PC-3 (cell line): ENCODE measurements around the gene PIEZO2. TPM values are rescaled to one million over a fixed set of nuclear protein-coding genes. Genes with fewer than 3 reads are reported as not detected.

Experiments
- ATAC-seq: fragments of 200-7000 bp; cut with Tn5 transposase; 2 replicates; pipeline ENCODE4 v1.9.1; 2020; ENCODE audit warnings: mild to moderate bottlenecking, moderate library complexity
- BruUV-seq: library from RNA; stranded (reverse); fragments of 400-500 nt; replicated peaks from 2 replicates; lab custom pipeline; 2021; lab: Mats Ljungman, UMichigan
- CTCF ChIA-PET: fragments of 300-600 bp; sonication (Branson Sonifier 250); formaldehyde crosslinking; loops from one replicate; lab custom pipeline; 2022; ENCODE audit warnings: antibody characterized with exemption; lab: Charles Lee
- POLR2A ChIA-PET: fragments of 300-600 bp; sonication (Branson Sonifier 250); formaldehyde crosslinking; loops from one replicate; lab custom pipeline; 2022; ENCODE audit warnings: antibody characterized with exemption; ENCODE audit not compliant: unreplicated experiment; lab: Charles Lee
- DNase-seq: peaks from one replicate; pipeline ENCODE4 v3.0.0-alpha.2; 2015
- H2AFZ ChIP-seq: fragments of 300-600 bp; sonication (generic); 2 replicates; pipeline ENCODE4 v1.6.0; 2016; ENCODE audit warnings: antibody characterized with exemption, low read length
- H3F3A ChIP-seq: fragments of 300-600 bp; sonication (generic); one replicate; pipeline ENCODE4 v1.6.0; 2017; ENCODE audit warnings: antibody characterized with exemption, low read length, control low read depth, mild to moderate bottlenecking; ENCODE audit not compliant: unreplicated experiment
- H3K27ac ChIP-seq: fragments of 300-600 bp; sonication (generic); 2 replicates; pipeline ENCODE4 v1.5.1; 2016; ENCODE audit warnings: mild to moderate bottlenecking, low read length
- H3K27me3 ChIP-seq: fragments of 300-600 bp; sonication (generic); 2 replicates; pipeline ENCODE4 v1.6.1; 2016; ENCODE audit warnings: low read length, mixed read lengths
- H3K36me3 ChIP-seq: fragments of 300-600 bp; sonication (generic); 2 replicates; pipeline ENCODE4 v1.6.1; 2016; ENCODE audit warnings: low read depth, mixed run types, low read length, mixed read lengths
- H3K4me1 ChIP-seq: fragments of 300-600 bp; sonication (generic); 2 replicates; pipeline ENCODE4 v1.5.1; 2016; ENCODE audit warnings: low read length; ENCODE audit not compliant: insufficient read depth
- H3K4me2 ChIP-seq: fragments of 300-600 bp; sonication (generic); 2 replicates; pipeline ENCODE4 v1.6.0; 2016; ENCODE audit warnings: low read length
- H3K4me3 ChIP-seq: fragments of 300-600 bp; sonication (generic); 2 replicates; pipeline ENCODE4 v1.5.1; 2016; ENCODE audit warnings: mild to moderate bottlenecking, low read length, mixed read lengths
- H3K79me2 ChIP-seq: fragments of 300-600 bp; sonication (generic); 2 replicates; pipeline ENCODE4 v1.6.1; 2017; ENCODE audit warnings: low read length, mixed read lengths
- H3K9ac ChIP-seq: fragments of 300-600 bp; sonication (generic); 2 replicates; pipeline ENCODE4 v1.6.0; 2016; ENCODE audit warnings: mild to moderate bottlenecking, low read length
- H3K9me2 ChIP-seq: fragments of 300-600 bp; sonication (generic); replicated peaks from 2 replicates; pipeline ENCODE4 v1.6.1; 2016; ENCODE audit warnings: mixed run types, low read length, mixed read lengths
- H3K9me3 ChIP-seq: fragments of 300-600 bp; sonication (generic); 2 replicates; pipeline ENCODE4 v1.6.1; 2016; ENCODE audit warnings: low read length, mixed read lengths
- H4K20me1 ChIP-seq: fragments of 300-600 bp; sonication (generic); 2 replicates; pipeline ENCODE4 v1.6.1; 2016; ENCODE audit warnings: low read length, mixed read lengths
- CTCF ChIP-seq: fragments of 300-600 bp; sonication (generic); conservative IDR thresholded peaks from 2 replicates; pipeline ENCODE4 v1.5.1; 2017; ENCODE audit warnings: antibody characterized with exemption, low read depth, mild to moderate bottlenecking, low read length
- EZH2 ChIP-seq: fragments of 300-600 bp; sonication (generic); IDR thresholded peaks from one replicate; pipeline ENCODE4 v1.6.1; 2017; ENCODE audit warnings: antibody characterized with exemption, mild to moderate bottlenecking, low read length; ENCODE audit not compliant: unreplicated experiment
- EZH2phosphoT487 ChIP-seq: fragments of 300-600 bp; sonication (generic); IDR thresholded peaks from 2 replicates; pipeline ENCODE4 v1.6.1; 2018; ENCODE audit warnings: mild to moderate bottlenecking, antibody characterized with exemption, low read length, borderline replicate concordance
- intact Hi-C: fragments of 100-400 bp; cut with micrococcal nuclease; formaldehyde crosslinking; loops from 2 replicates; pipeline ENCODE4 v1.9.0; 2023
- total RNA-seq: library from RNA; depleted of rRNA; stranded (reverse); fragments of >200 nt; gene quantifications from 2 replicates; pipeline ENCODE4 v1.2.3, GENCODE V29; 2014

The PIEZO2 gene
- total RNA-seq, 1 experiment from 2014 or later = not detected

- no peak overlapping the region for H2AFZ ChIP-seq
- POLR2A ChIA-PET = no interaction called here
- TF ChIP-seq CTCF = no peak
These were observed 241.6 kb downstream of the PIEZO2 start for GRCh38 chr18:10907749-10908148.

GRCh38 chr18:10901329-10901728 lies 248.0 kb downstream of the PIEZO2 start:
- Histone ChIP-seq H3K27me3 (peaks cover 52% of the 10 kb centered on the region), H3K4me3 (no peak overlapping the region), H3K36me3 (no peaks in the 10 kb centered on the region), H3K9me3 (no peaks in the 10 kb centered on the region), H3F3A (no peaks in the 10 kb centered on the region), H3K9me2 (no peaks in the 10 kb centered on the region), H3K4me2 (no peak overlapping the region), H3K79me2 (no peaks in the 10 kb centered on the region), H3K4me1 (no peaks in the 10 kb centered on the region), H3K27ac (no peak overlapping the region), H2AFZ (no peak overlapping the region), H3K9ac (no peak overlapping the region), H4K20me1 (no peaks in the 10 kb centered on the region)
- BruUV-seq = no TSS peak
- POLR2A ChIA-PET = no interaction called here
- intact Hi-C loops = no loop called here
- TF ChIP-seq EZH2 (no peak), EZH2phosphoT487 (no peak), CTCF (no peak)
- CTCF ChIA-PET = no interaction called here
- DNase-seq (no peak), ATAC-seq (no peak)

More at GRCh38 chr18:10907749-10908148, 241.6 kb downstream of the PIEZO2 start:
- no peak for DNase-seq
- Histone ChIP-seq H3K4me1 (no peaks in the 10 kb centered on the region), H3K9me2 (no peaks in the 10 kb centered on the region), H4K20me1 (no peaks in the 10 kb centered on the region), H3K79me2 (no peaks in the 10 kb centered on the region), H3F3A (no peaks in the 10 kb centered on the region), H3K9me3 (no peaks in the 10 kb centered on the region), H3K9ac (no peak overlapping the region), H3K4me3 (no peak overlapping the region), H3K27me3 (peaks cover 50% of the 10 kb centered on the region), H3K36me3 (no peaks in the 10 kb centered on the region), H3K27ac (no peak overlapping the region), H3K4me2 (no peak overlapping the region)
- CTCF ChIA-PET = no interaction called here
- intact Hi-C loops = no loop called here
- ATAC-seq = no peak
- BruUV-seq = no TSS peak

- ATAC-seq = no peak
- CTCF ChIA-PET = no interaction called here
These were observed 248.9 kb downstream of the PIEZO2 start for GRCh38 chr18:10900435-10900834.

More at GRCh38 chr18:10900435-10900834, 248.9 kb downstream of the PIEZO2 start:
- H3F3A ChIP-seq = no peaks in the 10 kb centered on the region
- H3K27ac ChIP-seq = no peak overlapping the region
- H3K27me3 ChIP-seq = peaks cover 43% of the 10 kb centered on the region
- no peaks in the 10 kb centered on the region for H3K9me3 ChIP-seq
- intact Hi-C loops = no loop called here
- no peaks in the 10 kb centered on the region for H3K9me2 ChIP-seq
- POLR2A ChIA-PET = no interaction called here
- no peak for DNase-seq
- no TSS peak for BruUV-seq
- H3K4me3 ChIP-seq = no peak overlapping the region
- H3K36me3 ChIP-seq = no peaks in the 10 kb centered on the region
- H4K20me1 ChIP-seq = no peaks in the 10 kb centered on the region
- no peak overlapping the region for H2AFZ ChIP-seq
- H3K79me2 ChIP-seq = no peaks in the 10 kb centered on the region
- H3K4me2 ChIP-seq = no peak overlapping the region
- TF ChIP-seq CTCF (no peak), EZH2phosphoT487 (no peak), EZH2 (no peak)
- H3K4me1 ChIP-seq = no peaks in the 10 kb centered on the region
- no peak overlapping the region for H3K9ac ChIP-seq
